GM18507 (cell line): ENCODE data around the gene CACNG5.

Experiments used
- DNase-seq: peaks from one replicate; pipeline ENCODE4 v3.0.0; 2011; ENCODE audit warnings: low read depth; ENCODE audit not compliant: insufficient read length; ENCODE audit errors: extremely low spot score
- FAIRE-seq: peaks from 2 replicates; lab custom pipeline; 2011; peaks lifted over from hg19 to GRCh38; lab: Jason Lieb, UNC

Gene CACNG5

DNA sequence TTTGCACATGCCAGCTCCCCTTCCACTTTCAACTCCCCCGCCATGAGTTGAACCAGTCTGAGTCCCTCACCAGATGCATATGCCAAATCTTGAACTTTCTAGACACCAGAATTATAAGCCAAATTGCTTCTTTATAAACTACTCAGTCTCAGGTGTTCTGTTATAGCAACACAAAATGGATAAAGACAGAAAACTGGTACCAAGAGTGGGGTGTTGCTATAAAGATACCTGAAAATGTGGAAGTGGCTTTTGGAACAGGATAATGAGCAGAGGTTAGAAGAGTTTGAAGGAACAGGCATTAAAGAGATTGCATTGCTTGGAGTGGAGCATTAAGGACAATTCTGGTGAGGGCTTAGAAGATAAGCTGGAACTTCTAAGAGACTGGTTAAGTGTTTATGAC lies 17.2 kb upstream of the CACNG5 start:
- FAIRE-seq (no peak), DNase-seq (no peak)

DNA sequence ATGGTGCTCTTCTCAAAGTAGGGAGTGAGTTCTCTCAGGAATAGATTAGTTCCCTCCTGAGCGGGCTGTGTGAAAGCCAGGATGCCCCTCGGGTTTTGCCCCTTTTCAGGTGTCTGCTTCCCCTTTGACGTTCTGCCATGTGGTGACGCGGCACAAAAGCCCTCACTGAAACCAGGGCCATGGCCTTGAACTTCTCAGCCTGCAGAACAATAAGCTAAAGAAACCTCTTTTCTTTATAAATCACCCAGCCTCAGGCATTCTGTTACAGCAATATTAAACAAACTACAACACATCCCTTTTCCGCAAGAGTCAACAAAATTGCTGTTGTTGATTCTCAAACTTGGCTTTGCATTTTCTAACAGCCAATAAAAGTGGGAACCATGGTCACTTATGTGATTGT lies 15.5 kb upstream of the CACNG5 start:
- DNase-seq, result no peak
- no peak for FAIRE-seq

DNA sequence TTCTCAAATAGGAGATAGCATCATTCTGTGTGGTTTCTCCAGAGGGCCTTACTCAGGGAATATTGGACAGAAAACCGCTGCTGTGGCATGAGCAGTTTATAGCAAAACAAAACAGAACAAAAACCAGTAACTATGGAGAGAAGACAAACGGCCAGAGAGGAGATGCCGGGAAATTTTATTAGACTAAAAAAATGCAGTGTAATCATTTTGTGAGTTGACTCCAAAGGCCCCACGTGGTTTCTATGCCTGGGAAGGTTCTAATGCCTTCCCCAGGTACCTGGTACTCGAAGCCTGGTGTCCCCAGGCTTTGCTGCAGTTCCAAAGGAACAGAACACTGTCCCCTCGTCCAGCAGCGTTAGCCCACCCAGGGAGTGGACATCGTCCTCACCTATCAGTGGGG lies 12.9 kb upstream of the CACNG5 start:
- no peak for FAIRE-seq
- DNase-seq, result no peak

- DNase-seq (no peak), FAIRE-seq (no peak)
Measured at GRCh38 chr17:66826856-66827255, 8.1 kb upstream of the CACNG5 start.

GRCh38 chr17:66829386-66829864 lies 5.5 kb upstream of the CACNG5 start:
- FAIRE-seq (no peak), DNase-seq (no peak)

DNA sequence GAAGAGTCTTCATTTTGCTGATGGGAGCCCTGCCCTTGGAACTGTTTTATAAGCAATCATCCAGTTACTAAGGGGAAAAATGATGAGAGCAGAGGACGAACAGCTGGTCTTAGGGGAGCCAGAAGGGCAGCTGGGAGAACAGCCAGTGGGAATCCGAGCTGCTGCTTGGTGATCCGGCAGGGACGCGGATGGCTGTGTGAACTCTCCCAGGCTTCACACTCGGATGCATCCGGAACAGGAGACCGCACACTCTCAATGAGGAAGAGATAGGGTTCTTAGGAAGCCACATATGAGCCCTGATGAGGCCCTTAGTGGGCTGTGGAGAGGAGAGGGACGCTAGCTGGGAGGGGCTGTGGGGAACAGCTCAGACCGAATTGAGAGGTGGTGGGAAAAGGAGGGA lies 5.0 kb upstream of the CACNG5 start:
- FAIRE-seq, result no peak
- no peak for DNase-seq

GRCh38 chr17:66830451-66830850 lies 4.5 kb upstream of the CACNG5 start:
- no peak for FAIRE-seq
- DNase-seq, result no peak

DNA sequence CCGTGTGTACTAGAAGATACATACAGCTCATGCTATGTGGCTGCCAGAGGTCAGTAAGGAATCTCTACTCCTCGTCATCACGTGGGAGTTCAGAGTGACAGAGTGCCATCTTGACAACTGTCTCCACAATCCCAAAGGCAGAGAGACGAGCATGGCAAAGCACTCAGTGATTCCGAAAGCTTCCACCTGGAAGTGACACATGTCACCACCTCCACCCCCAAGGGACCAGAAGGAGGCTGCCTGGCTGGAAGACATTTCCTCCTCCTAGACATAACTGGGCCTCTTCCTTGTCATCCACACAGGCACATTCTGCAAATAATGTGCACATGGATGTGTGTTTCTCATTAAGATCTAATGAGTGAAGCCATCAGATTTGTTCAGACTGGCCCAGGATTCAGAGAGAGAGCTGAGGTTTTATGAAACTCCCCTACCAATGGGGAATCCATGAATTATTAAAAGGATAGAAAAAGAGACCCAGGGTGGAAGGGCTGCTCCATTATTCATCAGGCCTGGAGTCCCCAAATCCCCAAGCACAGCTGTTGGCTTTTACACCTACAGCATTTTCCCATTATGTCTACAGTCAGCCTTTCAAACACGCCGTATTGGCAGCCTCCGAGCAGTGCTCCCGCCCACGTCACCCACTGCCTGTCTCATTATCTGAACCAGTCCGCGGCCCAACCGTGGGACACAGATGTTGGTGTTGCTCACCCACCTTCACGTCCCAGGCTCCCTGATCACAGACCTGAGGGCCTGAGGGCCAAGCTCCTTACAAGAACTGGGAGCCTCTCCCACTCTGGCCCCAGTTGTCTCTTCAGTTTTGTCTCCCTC lies 3.3 kb upstream of the CACNG5 start:
- no peak for DNase-seq
- FAIRE-seq, result no peak

DNA sequence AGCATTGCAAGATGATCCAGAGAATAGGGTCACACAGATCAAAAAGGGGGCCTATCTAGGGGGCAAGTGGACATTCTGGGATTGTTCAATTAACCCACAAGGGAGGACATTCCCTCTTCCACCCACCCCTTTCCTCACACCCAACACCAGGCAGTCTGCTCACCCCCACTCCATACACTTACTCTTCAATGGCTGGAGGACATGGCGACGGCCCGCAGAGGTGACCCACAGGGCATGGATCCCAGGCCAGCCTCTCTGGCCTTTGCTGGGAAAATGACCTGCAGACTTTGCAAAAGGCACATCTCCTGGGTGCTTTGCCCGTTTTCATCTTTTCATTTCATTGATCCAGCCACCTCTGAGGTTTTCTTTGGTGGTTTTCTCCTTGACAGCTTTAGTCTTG lies 1.7 kb upstream of the CACNG5 start:
- FAIRE-seq (no peak), DNase-seq (no peak)

- FAIRE-seq, result no peak
Measured at GRCh38 chr17:66834426-66834918, 445 bp upstream of the CACNG5 start.

DNA sequence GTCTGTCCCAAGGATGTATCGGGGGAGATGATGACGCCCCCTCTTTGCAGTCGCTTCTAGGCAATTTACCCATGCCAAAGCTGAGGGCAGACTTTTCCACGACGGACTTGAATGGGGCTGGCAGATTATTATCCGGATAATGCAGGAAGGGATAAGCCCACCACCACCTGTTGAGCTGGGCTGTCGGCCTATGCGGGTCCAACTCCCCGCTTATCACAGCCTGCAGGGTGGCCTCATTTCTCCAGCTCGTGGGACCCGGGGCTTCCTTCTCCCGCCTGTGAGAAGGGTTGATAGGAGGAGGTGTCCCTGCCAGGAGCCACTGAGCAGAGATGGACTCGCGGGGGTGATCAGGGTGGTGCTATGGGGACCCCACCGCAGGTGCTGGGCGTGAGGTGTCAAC lies 559 bp downstream of the CACNG5 start:
- no peak for FAIRE-seq
- no peak for DNase-seq

More at GRCh38 chr17:66834426-66834918, 445 bp upstream of the CACNG5 start:
- DNase-seq, result no peak

DNA sequence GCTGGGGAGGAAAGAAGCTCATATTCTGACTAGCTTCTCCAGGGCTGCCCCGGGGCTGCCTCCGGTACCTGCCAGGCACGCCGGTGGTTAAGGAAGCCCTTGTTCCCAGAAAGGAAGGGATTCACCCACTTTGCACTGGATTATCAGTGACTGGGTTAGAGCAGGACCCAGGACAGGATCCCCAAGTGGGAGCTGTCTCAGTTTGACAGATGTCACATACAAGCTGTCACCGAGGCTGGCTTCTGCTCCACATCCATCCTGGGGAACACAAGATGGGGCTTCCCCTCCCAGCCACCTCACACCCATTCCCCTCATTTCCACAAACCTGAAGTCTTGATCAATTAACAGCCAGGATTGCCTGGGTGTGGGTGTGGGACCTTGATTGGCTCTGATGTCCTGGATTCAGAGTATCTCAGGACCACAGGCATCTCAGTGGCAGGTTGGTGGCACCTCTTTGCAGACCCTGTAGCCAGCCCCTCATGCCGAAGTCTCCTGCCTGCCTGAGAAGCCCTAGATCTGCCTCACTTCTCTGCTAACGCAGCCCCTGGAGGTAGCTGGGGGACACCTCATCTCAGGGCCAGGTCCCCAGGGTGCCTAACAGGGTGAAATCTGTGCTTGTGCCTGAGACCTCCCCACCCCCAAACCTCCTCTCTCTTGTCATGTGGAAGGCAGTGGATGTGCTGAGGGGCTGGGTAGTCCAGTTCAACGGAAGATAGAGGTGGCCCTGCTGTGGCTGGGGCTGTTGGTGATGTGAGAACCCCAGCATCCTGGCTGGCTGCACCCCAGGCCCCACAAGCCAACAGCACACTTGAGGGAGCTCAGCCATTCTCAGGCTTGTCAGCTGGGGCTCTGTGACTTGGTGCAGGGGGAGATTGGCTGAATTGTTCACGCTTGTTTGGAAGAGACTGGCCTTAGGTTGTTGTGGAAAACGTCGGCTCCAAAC lies 1.4 kb downstream of the CACNG5 start:
- DNase-seq (no peak), FAIRE-seq (no peak)

DNA sequence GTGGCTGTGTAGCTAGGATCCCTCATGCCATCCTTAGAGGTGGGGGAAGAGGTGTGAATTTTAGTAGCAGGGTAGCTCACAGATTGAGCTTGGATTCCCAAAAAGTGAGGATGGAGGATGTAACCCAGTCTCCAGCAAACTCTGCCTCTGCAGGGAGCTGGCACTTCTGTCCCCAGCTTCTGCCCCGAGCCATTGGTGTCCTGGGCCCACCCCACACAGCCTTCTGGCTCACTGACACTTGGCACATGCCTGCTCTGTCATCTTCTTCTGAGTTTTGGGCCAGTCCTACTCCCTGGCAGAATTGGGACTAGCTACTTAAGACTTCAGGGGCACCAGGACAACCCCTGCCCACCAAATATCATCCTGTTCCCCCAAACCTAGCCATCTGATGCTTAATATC lies 2.3 kb downstream of the CACNG5 start:
- DNase-seq, result no peak
- FAIRE-seq, result no peak

DNA sequence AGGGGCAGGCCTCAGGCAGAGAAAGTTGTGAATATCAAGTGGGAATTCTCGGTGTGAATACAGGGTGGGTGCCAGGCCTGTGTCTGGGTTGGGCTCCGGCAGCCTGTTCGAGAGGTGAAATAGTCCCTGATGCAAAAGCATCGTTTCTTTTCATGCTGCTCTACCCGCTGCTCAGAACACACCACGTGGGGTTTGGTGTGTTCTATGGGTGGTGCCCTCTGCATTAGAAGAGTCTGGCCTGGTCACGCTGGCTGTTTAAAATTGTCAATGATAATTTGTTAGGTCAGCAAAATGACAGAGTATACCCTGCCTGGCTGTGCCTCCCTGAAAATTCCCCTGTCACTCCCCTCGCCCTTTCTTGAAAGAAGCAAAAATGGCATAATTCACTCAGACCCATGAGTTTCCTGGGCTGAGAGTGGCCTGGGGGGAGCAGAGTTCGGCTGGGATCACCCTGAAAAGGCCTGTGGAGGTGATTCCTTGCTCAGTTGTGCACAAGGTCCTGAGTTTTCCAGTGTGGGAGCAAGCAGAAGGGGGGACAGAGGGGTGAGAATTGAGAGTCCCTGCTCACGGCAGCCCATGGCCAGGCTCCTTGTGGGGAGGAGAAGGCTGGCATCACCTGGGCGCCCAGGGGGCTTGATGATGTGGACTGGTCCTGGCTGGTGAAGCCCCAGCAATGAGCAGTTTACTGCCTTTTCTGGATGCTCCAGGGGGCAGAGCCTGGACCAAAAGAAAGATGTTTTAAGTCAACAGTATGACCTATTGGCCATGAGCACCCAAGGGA lies 3.2 kb downstream of the CACNG5 start:
- FAIRE-seq, result no peak
- DNase-seq, result no peak

GRCh38 chr17:66839616-66840015 lies 4.7 kb downstream of the CACNG5 start:
- FAIRE-seq (no peak), DNase-seq (no peak)

DNA sequence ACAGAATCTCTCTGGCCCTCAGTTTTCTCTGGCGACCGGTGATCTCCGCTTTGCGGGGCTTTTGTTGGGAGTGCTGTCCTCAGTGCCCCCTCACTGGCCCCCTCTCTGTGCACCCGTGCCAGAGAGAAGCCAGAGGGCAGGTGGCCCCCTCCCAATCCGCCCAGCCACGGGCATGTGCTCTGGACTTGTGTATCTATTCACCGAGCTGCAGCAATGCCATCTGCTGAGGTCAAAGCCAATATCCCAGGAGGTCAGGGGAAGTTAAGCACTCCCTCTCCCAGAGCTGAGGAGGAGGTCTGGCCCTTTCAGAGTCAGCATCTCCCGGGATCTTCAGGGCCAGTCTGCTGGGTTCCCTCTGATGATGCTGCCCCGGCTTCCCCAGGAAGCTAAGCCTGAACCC lies 5.1 kb downstream of the CACNG5 start:
- FAIRE-seq (no peak), DNase-seq (no peak)

- FAIRE-seq (no peak), DNase-seq (no peak)
Measured at GRCh38 chr17:66841328-66841727, 6.4 kb downstream of the CACNG5 start.

GRCh38 chr17:66841744-66842143 lies 6.8 kb downstream of the CACNG5 start:
- FAIRE-seq, result no peak
- DNase-seq, result no peak

GRCh38 chr17:66842505-66842904 lies 7.6 kb downstream of the CACNG5 start:
- DNase-seq (no peak), FAIRE-seq (no peak)

DNA sequence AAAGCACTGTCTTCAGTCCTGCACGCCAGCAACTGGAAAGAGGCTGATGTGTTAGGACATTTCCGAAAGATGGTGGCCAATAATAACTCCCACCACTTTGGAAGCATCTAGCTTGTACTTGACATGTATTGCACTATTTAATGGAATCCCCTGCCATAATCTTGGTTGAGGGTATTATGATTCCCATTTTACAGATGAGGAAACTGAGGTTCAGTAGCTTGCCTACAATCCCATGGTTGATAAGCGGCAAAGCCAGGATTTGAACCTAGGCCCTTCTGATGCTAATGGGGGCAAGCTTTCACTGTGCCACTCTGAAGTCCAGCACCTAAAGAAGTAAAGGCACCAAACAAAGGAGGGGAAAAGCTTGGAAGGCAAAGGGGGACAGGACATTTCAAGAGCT lies 8.0 kb downstream of the CACNG5 start:
- no peak for DNase-seq
- no peak for FAIRE-seq
